PC-9 (cell line): ENCODE results near the gene DNAI2.

Source experiments
- CTCF ChIP-seq: fragments of 200-600 bp; sonication (generic); conservative IDR thresholded peaks from 2 replicates; pipeline ENCODE4 v1.6.1; 2017; ENCODE audit warnings: mixed run types, antibody characterized with exemption, mild to moderate bottlenecking, moderate library complexity
- EZH2 ChIP-seq: fragments of 200-600 bp; sonication (generic); IDR thresholded peaks from 2 replicates; pipeline ENCODE4 v1.8.0; 2017; ENCODE audit warnings: antibody characterized with exemption, low read depth

- TF ChIP-seq CTCF (no peak), EZH2 (no peak)
Measured at GRCh38 chr17:74360899-74361229, 86.8 kb downstream of the DNAI2 start.
